SK-N-SH (cell line): ENCODE measurements around the gene MYH11.

Experiments
- CHD2 ChIP-seq: fragments of 150-350 bp; IDR thresholded peaks from 2 replicates; pipeline ENCODE4 v1.6.1; 2018; ENCODE audit warnings: low read length; ENCODE audit not compliant: partially characterized antibody
- CTCF ChIP-seq: fragments of 200-600 bp; sonication (generic); IDR thresholded peaks from 2 replicates; pipeline ENCODE4 v1.6.1; 2017; ENCODE audit warnings: antibody characterized with exemption, mild to moderate bottlenecking, moderate library complexity
- EZH2phosphoT487 ChIP-seq: fragments of 200-600 bp; sonication (generic); IDR thresholded peaks from 2 replicates; pipeline ENCODE4 v1.6.1; 2017; ENCODE audit warnings: low read depth, mixed run types, mild to moderate bottlenecking, antibody characterized with exemption, moderate library complexity, borderline replicate concordance
- FOXJ3 ChIP-seq: sonication (generic); formaldehyde crosslinking; IDR thresholded peaks from 2 replicates; pipeline ENCODE4 v1.5.1; 2020; ENCODE audit warnings: mild to moderate bottlenecking, missing genetic modification reagents
- FOXM1 ChIP-seq: IDR thresholded peaks from 2 replicates; pipeline ENCODE4 v1.4.0; 2012; ENCODE audit warnings: low read depth, mild to moderate bottlenecking
- NFIC ChIP-seq: IDR thresholded peaks from 2 replicates; pipeline ENCODE4 v1.4.0; 2012; ENCODE audit warnings: borderline replicate concordance
- POLR2AphosphoS5 ChIP-seq: IDR thresholded peaks from 2 replicates; pipeline ENCODE4 v1.6.1; 2012; ENCODE audit warnings: low read depth, low read length
- RAD21 ChIP-seq: IDR thresholded peaks from 2 replicates; pipeline ENCODE4 v1.6.1; 2012; ENCODE audit warnings: mild to moderate bottlenecking, low read length
- RFX5 ChIP-seq: IDR thresholded peaks from 2 replicates; pipeline ENCODE4 v1.6.1; 2012; ENCODE audit warnings: mild to moderate bottlenecking, improper control_type of control experiment, low read length
- RXRA ChIP-seq: IDR thresholded peaks from 2 replicates; pipeline ENCODE4 v1.4.0; 2012; ENCODE audit warnings: low read depth, mild to moderate bottlenecking, borderline replicate concordance
- SIN3A ChIP-seq: IDR thresholded peaks from 2 replicates; pipeline ENCODE4 v1.6.1; 2012; ENCODE audit warnings: low read depth, mild to moderate bottlenecking, low read length, moderate library complexity, borderline replicate concordance
- TEAD4 ChIP-seq: IDR thresholded peaks from 2 replicates; pipeline ENCODE4 v1.4.0; 2012; ENCODE audit warnings: mild to moderate bottlenecking, borderline replicate concordance; ENCODE audit not compliant: insufficient read depth
- USF2 ChIP-seq: fragments of 150-350 bp; IDR thresholded peaks from 2 replicates; pipeline ENCODE4 v1.6.1; 2017; ENCODE audit warnings: antibody characterized with exemption, low read length, low read depth, borderline replicate concordance

GRCh38 chr16:15849209-15849981 is 7.4 kb downstream of the MYH11 start:
- TF ChIP-seq CTCF: no peak
- no peak for TF ChIP-seq POLR2AphosphoS5
- TF ChIP-seq TEAD4: no peak
- TF ChIP-seq RXRA: no peak
- TF ChIP-seq CHD2: no peak
- TF ChIP-seq USF2: no peak
- TF ChIP-seq EZH2phosphoT487: no peak
- TF ChIP-seq FOXJ3: no peak
- no peak for TF ChIP-seq RFX5
- no peak for TF ChIP-seq NFIC
- no peak for TF ChIP-seq SIN3A
- TF ChIP-seq FOXM1: no peak
- no peak for TF ChIP-seq RAD21
